Posterior vena cava (tissue), 2 donors: Measurements from ENCODE around the gene CCPG1. TPM values are rescaled to one million over a fixed set of nuclear protein-coding genes. Genes with fewer than 3 reads are reported as not detected.
"Not testable (repeated sequence)": the region's sequence is repeated elsewhere in the genome, so short reads cannot be mapped to it uniquely, and the experiment has no call there.

Experiments used
- DNase-seq: peaks from one replicate; pipeline ENCODE4 v3.0.0-alpha.2; 2020; ENCODE audit warnings: low spot score
- intact Hi-C, 2 donors: fragments of 100-400 bp; cut with DNase I; formaldehyde crosslinking; loops; one replicate each; pipeline versions ENCODE4 v1.14.1 to v1.14.2; 2022 to 2023
- long read RNA-seq, 2 donors: library from polyadenylated mRNA; unstranded; transcript quantifications; one replicate each; pipeline ENCODE4 v2.0.0, GENCODE V29; 2020 to 2021
- total RNA-seq, 2 donors: library from RNA; stranded (reverse); fragmentation: NEBNext Ultra II Directional; extraction: Animal tissue kit (Norgen Biotek cat#: 25700); gene quantifications; one replicate each; pipeline ENCODE4 v1.2.1, GENCODE V29; 2021
- donor health status: DM: yes; HTN: yes; CAD: no.
- donor health status: DM: yes; HTN: yes; CAD: no.

CCPG1 gene
- total RNA-seq: 10 to 100 TPM; 89.9 to 91.3 TPM
- long read RNA-seq, donor 1, full-length matches to known transcripts: 24 of 29 reads
- long read RNA-seq, donor 1, partial matches to known transcripts: 2 of 29 reads
- long read RNA-seq, donor 1, other reads (novel, unspliced or antisense): 3 of 29 reads
- long read RNA-seq, donor 2, full-length matches to known transcripts: 215 of 236 reads
- long read RNA-seq, donor 2, partial matches to known transcripts: 2 of 236 reads
- long read RNA-seq, donor 2, other reads (novel, unspliced or antisense): 19 of 236 reads

GRCh38 chr15:55408012-55408928 is at the start of gene CCPG1, which contains the start of gene PIERCE2:
Gene CCPG1 (minus strand): TSS chr15:55408359. CDS start chr15:55389424, 18,935 bp downstream.
Gene PIERCE2 (plus strand): TSS chr15:55408495. CDS start chr15:55408769, 274 bp downstream.
- peak; percentile 97 for DNase-seq
- intact Hi-C loops: no loop called here

GRCh38 chr15:55457401-55458022 is 49.4 kb upstream of the CCPG1 start:
- DNase-seq: no peak
- intact Hi-C loops: no loop called here

GRCh38 chr15:55447030-55447394 is 38.9 kb upstream of the CCPG1 start:
- intact Hi-C loops: loop anchor here in 1 of 2 donors (5.0 kb wide), 1 partner anchor 85 kb away; no protein-coding TSS in a partner anchor
- not testable (repeated sequence) for DNase-seq

- not testable (repeated sequence) for DNase-seq
- intact Hi-C loops: loop anchor here in 1 of 2 donors (5.0 kb wide), 1 partner anchor 84 kb away; no protein-coding TSS in a partner anchor
Measured at GRCh38 chr15:55446379-55447029, 38.3 kb upstream of the CCPG1 start.

GRCh38 chr15:55445936-55446335 is 37.8 kb upstream of the CCPG1 start:
- not testable (repeated sequence) for DNase-seq
- intact Hi-C loops: loop anchor here in 1 of 2 donors (5.0 kb wide), 1 partner anchor 84 kb away; no protein-coding TSS in a partner anchor

- intact Hi-C loops, DNase-seq: not testable (repeated sequence)
Measured at GRCh38 chr15:55443141-55443540, 35.0 kb upstream of the CCPG1 start.

GRCh38 chr15:55434989-55435825 is 27.0 kb upstream of the CCPG1 start:
- intact Hi-C loops: no loop called here
- DNase-seq: no peak

GRCh38 chr15:55422089-55422488 is 13.9 kb upstream of the CCPG1 start:
- intact Hi-C loops: no loop called here
- DNase-seq: no peak

- no peak for DNase-seq
- intact Hi-C loops: no loop called here
Measured at GRCh38 chr15:55420171-55420866, 12.2 kb upstream of the CCPG1 start.

- intact Hi-C loops, DNase-seq: not testable (repeated sequence)
Measured at GRCh38 chr15:55417678-55418077, 9.5 kb upstream of the CCPG1 start.

- intact Hi-C loops, DNase-seq: not testable (repeated sequence)
Measured at GRCh38 chr15:55408976-55409375, 817 bp upstream of the CCPG1 start.

GRCh38 chr15:55407498-55408011 is 604 bp downstream of the CCPG1 start:
- intact Hi-C loops: no loop called here
- no peak for DNase-seq

GRCh38 chr15:55403531-55403930 is 4.6 kb downstream of the CCPG1 start:
- intact Hi-C loops: no loop called here
- DNase-seq: no peak

GRCh38 chr15:55402707-55403106 is 5.5 kb downstream of the CCPG1 start:
- intact Hi-C loops: no loop called here
- DNase-seq: no peak

GRCh38 chr15:55401786-55402246 is 6.3 kb downstream of the CCPG1 start:
- DNase-seq: no peak
- intact Hi-C loops: no loop called here

- intact Hi-C loops, DNase-seq: not testable (repeated sequence)
Measured at GRCh38 chr15:55400050-55400449, 8.1 kb downstream of the CCPG1 start.

- intact Hi-C loops: no loop called here
- DNase-seq: no peak
Measured at GRCh38 chr15:55398243-55398642, 9.9 kb downstream of the CCPG1 start.
